Measurements from ENCODE around the gene MED20. TPM values are rescaled to one million over a fixed set of nuclear protein-coding genes. Genes with fewer than 3 reads are reported as not detected.

Gene MED20
- total and polyA plus RNA-seq, 10 of the 15 experiments (the other 5 are each of a cell fraction or from before 2014, with no cell fraction given) = 13.4 to 24.8 (median 17.9) TPM

DNA sequence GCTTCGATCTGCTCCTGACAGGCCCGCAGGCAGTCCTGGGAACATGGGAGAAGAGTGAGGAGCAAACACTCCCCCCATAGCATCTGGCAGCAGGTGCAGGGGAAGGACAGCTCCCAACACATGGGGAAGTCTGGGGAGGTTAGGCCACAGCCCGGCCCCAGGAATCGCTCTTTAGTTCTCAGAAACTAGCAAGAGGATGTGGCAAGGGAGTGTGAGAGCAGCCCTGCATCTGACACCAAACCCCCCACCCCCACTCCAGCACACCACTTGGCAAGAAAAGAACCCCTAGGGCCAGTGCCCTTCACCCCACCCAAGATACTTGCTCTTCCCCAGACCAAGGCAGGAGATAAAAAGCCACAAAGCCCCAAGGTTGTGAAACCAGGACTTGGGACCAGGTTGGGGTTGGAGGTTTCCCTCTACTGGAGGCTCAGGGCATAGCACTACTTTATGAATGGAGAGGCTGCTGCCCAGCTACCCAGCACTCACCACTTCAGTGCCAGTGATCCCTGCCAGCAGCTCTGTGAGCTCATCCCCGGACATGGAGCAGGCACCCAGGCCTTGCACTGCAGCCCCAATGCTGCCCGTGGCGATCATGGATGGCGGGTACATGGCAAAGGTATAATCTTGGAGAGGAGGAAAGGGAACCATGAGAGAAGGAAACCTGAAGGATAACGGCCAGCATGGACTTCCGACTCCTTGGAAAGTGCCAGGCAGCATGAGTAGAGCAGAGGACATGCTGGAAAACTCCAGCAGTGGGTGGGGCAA, 15.3 kb upstream of the MED20 start (continued):
- TF ChIP-seq TCF12 (IDR thresholded peaks at IDR 0.05; ENCODE audit: low read depth, low read length) (no peak; the same call in 1 of the 2 replicates), STAT3 (IDR thresholded peaks at IDR 0.05; ENCODE audit: low read depth, low read length) (no peak), IRF4 (IDR thresholded peaks at IDR 0.05; ENCODE audit: low read depth, low read length) (peak; percentile 47; the same call in 1 of the 2 replicates), WRNIP1 (IDR thresholded peaks at IDR 0.05; ENCODE audit: borderline replicate concordance, low read depth, low read length) (no peak), MEF2B (IDR thresholded peaks at IDR 0.05; ENCODE audit: partially characterized antibody, poor library complexity, severe bottlenecking) (no peak), SUZ12 (IDR thresholded peaks at IDR 0.05; ENCODE audit: unreplicated experiment) (no peak), SREBF1 (IDR thresholded peaks at IDR 0.05; ENCODE audit: low read length) (no peak), MYC (IDR thresholded peaks at IDR 0.05; ENCODE audit: insufficient read depth, insufficient read length, insufficient replicate concordance, low read length, severe bottlenecking) (no peak), SUPT20H (IDR thresholded peaks at IDR 0.05; ENCODE audit: borderline replicate concordance, control insufficient read depth, low read depth, low read length) (no peak), CREM (IDR thresholded peaks at IDR 0.05; ENCODE audit: low read depth) (no peak), DPF2 (IDR thresholded peaks at IDR 0.05) (0 out of 2 replicates have a peak, but pooled peaks have one; percentile 26), SMARCA5 (IDR thresholded peaks at IDR 0.05) (no peak), CTCF (IDR thresholded peaks at IDR 0.05 in 2 of 3, conservative IDR thresholded peaks at IDR 0.05 in 1 of 3; ENCODE audit: control insufficient read depth in 2 of 3, extremely low read depth in 1 of 3, insufficient read depth in 1 of 3, low read depth in 3 of 3, low read length in 3 of 3) (peak; percentile 84 to 94 (median 91)), ZBTB40 (IDR thresholded peaks at IDR 0.05; ENCODE audit: borderline replicate concordance) (no peak), YY1 (IDR thresholded peaks at IDR 0.05; ENCODE audit: low read depth, low read length) (peak; percentile 51; the same call in 1 of the 2 replicates), SIX5 (IDR thresholded peaks at IDR 0.05; ENCODE audit: low read depth, low read length, severe bottlenecking) (no peak)
- TF ChIP-seq, protein P1, sequence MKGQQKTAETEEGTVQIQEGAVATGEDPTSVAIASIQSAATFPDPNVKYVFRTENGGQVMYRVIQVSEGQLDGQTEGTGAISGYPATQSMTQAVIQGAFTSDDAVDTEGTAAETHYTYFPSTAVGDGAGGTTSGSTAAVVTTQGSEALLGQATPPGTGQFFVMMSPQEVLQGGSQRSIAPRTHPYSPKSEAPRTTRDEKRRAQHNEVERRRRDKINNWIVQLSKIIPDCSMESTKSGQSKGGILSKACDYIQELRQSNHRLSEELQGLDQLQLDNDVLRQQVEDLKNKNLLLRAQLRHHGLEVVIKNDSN (IDR thresholded peaks at IDR 0.05; ENCODE audit: borderline replicate concordance, extremely low read length, insufficient read depth, low read depth, low read length) = no peak
- TF ChIP-seq, protein P2, sequence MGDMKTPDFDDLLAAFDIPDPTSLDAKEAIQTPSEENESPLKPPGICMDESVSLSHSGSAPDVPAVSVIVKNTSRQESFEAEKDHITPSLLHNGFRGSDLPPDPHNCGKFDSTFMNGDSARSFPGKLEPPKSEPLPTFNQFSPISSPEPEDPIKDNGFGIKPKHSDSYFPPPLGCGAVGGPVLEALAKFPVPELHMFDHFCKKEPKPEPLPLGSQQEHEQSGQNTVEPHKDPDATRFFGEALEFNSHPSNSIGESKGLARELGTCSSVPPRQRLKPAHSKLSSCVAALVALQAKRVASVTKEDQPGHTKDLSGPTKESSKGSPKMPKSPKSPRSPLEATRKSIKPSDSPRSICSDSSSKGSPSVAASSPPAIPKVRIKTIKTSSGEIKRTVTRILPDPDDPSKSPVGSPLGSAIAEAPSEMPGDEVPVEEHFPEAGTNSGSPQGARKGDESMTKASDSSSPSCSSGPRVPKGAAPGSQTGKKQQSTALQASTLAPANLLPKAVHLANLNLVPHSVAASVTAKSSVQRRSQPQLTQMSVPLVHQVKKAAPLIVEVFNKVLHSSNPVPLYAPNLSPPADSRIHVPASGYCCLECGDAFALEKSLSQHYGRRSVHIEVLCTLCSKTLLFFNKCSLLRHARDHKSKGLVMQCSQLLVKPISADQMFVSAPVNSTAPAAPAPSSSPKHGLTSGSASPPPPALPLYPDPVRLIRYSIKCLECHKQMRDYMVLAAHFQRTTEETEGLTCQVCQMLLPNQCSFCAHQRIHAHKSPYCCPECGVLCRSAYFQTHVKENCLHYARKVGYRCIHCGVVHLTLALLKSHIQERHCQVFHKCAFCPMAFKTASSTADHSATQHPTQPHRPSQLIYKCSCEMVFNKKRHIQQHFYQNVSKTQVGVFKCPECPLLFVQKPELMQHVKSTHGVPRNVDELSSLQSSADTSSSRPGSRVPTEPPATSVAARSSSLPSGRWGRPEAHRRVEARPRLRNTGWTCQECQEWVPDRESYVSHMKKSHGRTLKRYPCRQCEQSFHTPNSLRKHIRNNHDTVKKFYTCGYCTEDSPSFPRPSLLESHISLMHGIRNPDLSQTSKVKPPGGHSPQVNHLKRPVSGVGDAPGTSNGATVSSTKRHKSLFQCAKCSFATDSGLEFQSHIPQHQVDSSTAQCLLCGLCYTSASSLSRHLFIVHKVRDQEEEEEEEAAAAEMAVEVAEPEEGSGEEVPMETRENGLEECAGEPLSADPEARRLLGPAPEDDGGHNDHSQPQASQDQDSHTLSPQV (IDR thresholded peaks at IDR 0.05) = no peak

All from GM12878 (cell line).